Natural killer cell (primary cell): ENCODE measurements around the gene ZSWIM9. TPM values are rescaled to one million over a fixed set of nuclear protein-coding genes. Genes with fewer than 3 reads are reported as not detected.

Source experiments
- ATAC-seq, 3 donors: fragments of 150-1000 bp in 2 of 3; fragments of 200-7000 bp in 1 of 3; cut with Tn5 transposase; 1 replicate in 1 of 3; 2 replicates in 2 of 3; pipeline ENCODE4 v1.10.0; 2021; ENCODE audit warnings: mild to moderate bottlenecking in 2 of 3, moderate library complexity in 2 of 3
- DNase-seq, 2 donors: peaks; one replicate each; pipeline versions ENCODE4 v3.0.0 to v3.0.0-alpha.2; 2013 to 2021; ENCODE audit warnings: mixed read lengths in 1 of 2
- H3K27ac ChIP-seq: one replicate; pipeline ENCODE4 v1.5.1; 2013; ENCODE audit warnings: mild to moderate bottlenecking, low read length
- H3K27me3 ChIP-seq: one replicate; pipeline ENCODE4 v1.6.1; 2013; ENCODE audit warnings: low read length; ENCODE audit not compliant: control insufficient read depth, insufficient read depth
- H3K36me3 ChIP-seq: one replicate; pipeline ENCODE4 v1.6.1; 2013; ENCODE audit warnings: low read length; ENCODE audit not compliant: control insufficient read depth, insufficient read depth
- H3K4me1 ChIP-seq: one replicate; pipeline ENCODE4 v1.6.1; 2013; ENCODE audit warnings: low read length; ENCODE audit not compliant: control insufficient read depth, insufficient read depth
- H3K4me3 ChIP-seq: one replicate; pipeline ENCODE4 v1.5.1; 2013; ENCODE audit warnings: low read length
- H3K9me3 ChIP-seq: one replicate; pipeline ENCODE4 v1.6.1; 2013; ENCODE audit warnings: low read length; ENCODE audit not compliant: control insufficient read depth, insufficient read depth
- H3K27ac Mint-ChIP-seq, 2 donors: one replicate each; pipeline ENCODE4 v1.8.0; 2022; ENCODE audit warnings: mild to moderate bottlenecking in 2 of 2, mixed read lengths in 2 of 2, moderate library complexity in 1 of 2
- H3K27me3 Mint-ChIP-seq, 2 donors: one replicate each; pipeline ENCODE4 v1.8.0; 2022; ENCODE audit warnings: low read depth in 2 of 2, mixed read lengths in 2 of 2
- H3K36me3 Mint-ChIP-seq: one replicate; pipeline ENCODE4 v1.8.0; 2022; ENCODE audit warnings: mixed read lengths
- H3K4me1 Mint-ChIP-seq, 2 donors: one replicate each; pipeline ENCODE4 v1.8.0; 2022; ENCODE audit warnings: mixed read lengths in 2 of 2
- H3K4me3 Mint-ChIP-seq: one replicate; pipeline ENCODE4 v1.8.0; 2022; ENCODE audit warnings: mild to moderate bottlenecking, moderate library complexity, mixed read lengths
- H3K9me3 Mint-ChIP-seq, 2 donors: one replicate each; pipeline ENCODE4 v1.8.0; 2022; ENCODE audit warnings: mixed read lengths in 2 of 2
- CTCF ChIP-seq: fragments of 200-600 bp; IDR thresholded peaks from one replicate; pipeline ENCODE4 v1.8.0; 2022; ENCODE audit warnings: antibody characterized with exemption
- WGBS: methylation state at CpG from one replicate; pipeline ENCODE4 v1.1.7; 2013; ENCODE audit warnings: missing lambda C conversion rate; ENCODE audit not compliant: insufficient coverage; 5-methylcytosine and 5-hydroxymethylcytosine counted together
- intact Hi-C: fragments of 100-400 bp; cut with micrococcal nuclease; formaldehyde crosslinking; loops from one replicate; pipeline ENCODE4 v1.14.2; 2022
- total RNA-seq, 4 donors: library from RNA; stranded (reverse); fragments of 120-200 nt in 1 of 4; gene quantifications; one replicate each; pipeline versions ENCODE4 v1.2.3 to v1.2.4, GENCODE V29; 2013 to 2022

Gene ZSWIM9
- total RNA-seq, 3 donors from 2014 or later (not counting 1 experiment from before 2014, with no cell fraction given): 4.0 to 7.0 (median 5.4) TPM

- Histone ChIP-seq H3K4me3 (peak overlapping the region; percentile 98), H3K27ac (no peak overlapping the region), H3K4me1 (peaks cover 15% of the 10 kb centered on the region), H3K27me3 (no peaks in the 10 kb centered on the region), H3K36me3 (peaks cover 11% of the 10 kb centered on the region), H3K9me3 (no peaks in the 10 kb centered on the region)
- DNase-seq: no peak
- Mint-ChIP-seq H3K4me3 (peak overlapping the region; percentile 92), H3K27me3 (no peaks in the 10 kb centered on the region), H3K36me3 (peaks cover 8% of the 10 kb centered on the region), H3K4me1 (peaks cover 26 to 47% of the 10 kb centered on the region in 2 donors), H3K9me3 (no peaks in the 10 kb centered on the region), H3K27ac (peak overlapping the region; percentile 91 to 98)
- intact Hi-C loops: loop anchor here (2.0 kb wide), 1 partner anchor 90 kb away; no protein-coding TSS in a partner anchor
- TF ChIP-seq CTCF: no peak
- no peak for ATAC-seq
- WGBS: 4% methylated on average over 21 of the region's 21 CpGs
Observed at GRCh38 chr19:48170817-48171347, 402 bp downstream of the ZSWIM9 start.

GRCh38 chr19:48171710-48172109 lies 1.2 kb downstream of the ZSWIM9 start:
- WGBS: 97% methylated on average over 37 of the region's 37 CpGs
- peaks cover 11% of the 10 kb centered on the region for H3K36me3 ChIP-seq
- H3K27me3 ChIP-seq: no peaks in the 10 kb centered on the region
- H3K9me3 ChIP-seq: no peaks in the 10 kb centered on the region
- Mint-ChIP-seq H3K4me3 (peak overlapping the region; percentile 92), H3K36me3 (peaks cover 8% of the 10 kb centered on the region), H3K27me3 (no peaks in the 10 kb centered on the region), H3K9me3 (no peaks in the 10 kb centered on the region), H3K4me1 (peaks cover 26 to 47% of the 10 kb centered on the region in 2 donors), H3K27ac (peak overlapping the region in 1 of 2 donors; percentile 98)
- H3K4me3 ChIP-seq: no peak overlapping the region
- ATAC-seq: no peak
- no peak for DNase-seq
- peaks cover 15% of the 10 kb centered on the region for H3K4me1 ChIP-seq
- no peak overlapping the region for H3K27ac ChIP-seq
- TF ChIP-seq CTCF: no peak
- intact Hi-C loops: loop anchor here (2.0 kb wide), 1 partner anchor 89 kb away; no protein-coding TSS in a partner anchor

GRCh38 chr19:48174445-48175030 lies 4.1 kb downstream of the ZSWIM9 start:
- no peak overlapping the region for H3K4me3 ChIP-seq
- H3K9me3 Mint-ChIP-seq: no peaks in the 10 kb centered on the region
- peaks cover 11% of the 10 kb centered on the region for H3K36me3 ChIP-seq
- no peaks in the 10 kb centered on the region for H3K27me3 ChIP-seq
- peak overlapping the region in 1 of 2 donors; percentile 56 for H3K27ac Mint-ChIP-seq
- peaks cover 17 to 38% of the 10 kb centered on the region in 2 donors for H3K4me1 Mint-ChIP-seq
- no peak for TF ChIP-seq CTCF
- H3K4me1 ChIP-seq: peaks cover 10% of the 10 kb centered on the region
- H3K36me3 Mint-ChIP-seq: peaks cover 8% of the 10 kb centered on the region
- H3K4me3 Mint-ChIP-seq: no peak overlapping the region
- H3K9me3 ChIP-seq: no peaks in the 10 kb centered on the region
- H3K27me3 Mint-ChIP-seq: no peaks in the 10 kb centered on the region
- no peak overlapping the region for H3K27ac ChIP-seq
- intact Hi-C loops: no loop called here
- WGBS: 77% methylated on average over 5 of the region's 6 CpGs
- ATAC-seq: no peak
- no peak for DNase-seq
